Suprapubic skin (tissue), 4 donors: ENCODE data around the gene NSG2. TPM values are rescaled to one million over a fixed set of nuclear protein-coding genes. Genes with fewer than 3 reads are reported as not detected.
"Not testable (repeated sequence)": the region's sequence is repeated elsewhere in the genome, so short reads cannot be mapped to it uniquely, and the experiment has no call there.

Experiments used
- DNase-seq, 2 donors: peaks; one replicate each; pipeline ENCODE4 v3.0.0-alpha.2; 2019; ENCODE audit warnings: low spot score in 2 of 2
- H3K27ac ChIP-seq: fragments of 200-600 bp; sonication (generic); one replicate; pipeline ENCODE4 v1.5.1; 2019
- H3K27me3 ChIP-seq: fragments of 200-600 bp; sonication (generic); one replicate; pipeline ENCODE4 v1.5.1; 2019
- H3K36me3 ChIP-seq: fragments of 200-600 bp; sonication (generic); one replicate; pipeline ENCODE4 v1.5.1; 2019
- H3K4me1 ChIP-seq: fragments of 200-600 bp; sonication (generic); one replicate; pipeline ENCODE4 v1.5.1; 2019
- H3K4me3 ChIP-seq: fragments of 200-600 bp; sonication (generic); one replicate; pipeline ENCODE4 v1.5.1; 2019; ENCODE audit warnings: mild to moderate bottlenecking
- H3K9me3 ChIP-seq: fragments of 200-600 bp; sonication (generic); one replicate; pipeline ENCODE4 v1.5.1; 2019
- CTCF ChIP-seq, 2 donors: fragments of 200-600 bp in 1 of 2; fragments of 450-650 bp in 1 of 2; sonication (generic) in 1 of 2; IDR thresholded peaks; one replicate each; pipeline ENCODE4 v1.5.1; 2016 to 2019; ENCODE audit warnings: antibody characterized with exemption in 2 of 2, mild to moderate bottlenecking in 1 of 2, moderate library complexity in 1 of 2
- EP300 ChIP-seq: sonication (generic); formaldehyde crosslinking; IDR thresholded peaks from one replicate; pipeline ENCODE4 v1.6.1; 2017; ENCODE audit warnings: antibody characterized with exemption
- POLR2A ChIP-seq, 2 donors: fragments of 450-650 bp; IDR thresholded peaks; one replicate each; pipeline ENCODE4 v1.6.1; 2017; ENCODE audit warnings: antibody characterized with exemption in 2 of 2, mild to moderate bottlenecking in 2 of 2, moderate library complexity in 2 of 2
- POLR2AphosphoS5 ChIP-seq, 3 donors: sonication (generic); formaldehyde crosslinking; IDR thresholded peaks; one replicate each; pipeline ENCODE4 v1.6.1; 2017; ENCODE audit warnings: antibody characterized with exemption in 3 of 3
- WGBS: methylation state at CpG from one replicate; pipeline ENCODE4 v1.1.5; 2018; 5-methylcytosine and 5-hydroxymethylcytosine counted together
- total RNA-seq, 4 donors: library from RNA; depleted of rRNA; stranded (reverse); fragments of >200 nt; gene quantifications; one replicate each; pipeline ENCODE4 v1.1.0, GENCODE V29; 2016

The NSG2 gene
- total RNA-seq, 4 donors from 2014 or later: not detected

- Histone ChIP-seq H3K36me3 (no peaks in the 10 kb centered on the region), H3K4me1 (no peaks in the 10 kb centered on the region), H3K27ac (no peak overlapping the region), H3K9me3 (no peaks in the 10 kb centered on the region), H3K27me3 (peaks cover 6% of the 10 kb centered on the region), H3K4me3 (no peak overlapping the region)
- WGBS: 48% methylated on average over 5 of the region's 5 CpGs
- TF ChIP-seq POLR2AphosphoS5 (IDR thresholded peaks at IDR 0.05) (no peak), CTCF (IDR thresholded peaks at IDR 0.05) (no peak), EP300 (no peak), POLR2A (IDR thresholded peaks at IDR 0.05) (no peak)
- DNase-seq: no peak
These were observed 55.0 kb downstream of the NSG2 start for GRCh38 chr5:174100490-174100889.

- no peak overlapping the region for H3K4me3 ChIP-seq
- WGBS: 68% methylated on average over 6 of the region's 6 CpGs
- DNase-seq: peak in 1 of 2 donors; percentile 7
These were observed 55.8 kb downstream of the NSG2 start for GRCh38 chr5:174101195-174101730.

GRCh38 chr5:174102574-174102973, 57.1 kb downstream of the NSG2 start:
- H3K27me3 ChIP-seq, H3K27ac ChIP-seq, H3K4me1 ChIP-seq, H3K9me3 ChIP-seq, H3K36me3 ChIP-seq, H3K4me3 ChIP-seq: not testable (repeated sequence)
- WGBS: 86% methylated on average over 2 of the region's 2 CpGs
- DNase-seq: peak in 1 of 2 donors; percentile 13

More at GRCh38 chr5:174101195-174101730, 55.8 kb downstream of the NSG2 start:
- peaks cover 4% of the 10 kb centered on the region for H3K27me3 ChIP-seq
- TF ChIP-seq POLR2AphosphoS5 (IDR thresholded peaks at IDR 0.05) (no peak), CTCF (IDR thresholded peaks at IDR 0.05) (no peak), POLR2A (IDR thresholded peaks at IDR 0.05) (no peak), EP300 (no peak)
- no peaks in the 10 kb centered on the region for H3K36me3 ChIP-seq
- no peaks in the 10 kb centered on the region for H3K9me3 ChIP-seq
- no peak overlapping the region for H3K27ac ChIP-seq
- H3K4me1 ChIP-seq: no peaks in the 10 kb centered on the region

GRCh38 chr5:174106997-174107655, 61.6 kb downstream of the NSG2 start:
- Histone ChIP-seq H3K27me3 (peaks cover 6% of the 10 kb centered on the region), H3K9me3 (no peaks in the 10 kb centered on the region), H3K4me3 (no peak overlapping the region), H3K4me1 (no peaks in the 10 kb centered on the region), H3K36me3 (no peaks in the 10 kb centered on the region), H3K27ac (no peak overlapping the region)
- WGBS: 66% methylated on average over 16 of the region's 17 CpGs
- no peak for TF ChIP-seq CTCF (IDR thresholded peaks at IDR 0.05)
- no peak for TF ChIP-seq POLR2AphosphoS5 (IDR thresholded peaks at IDR 0.05)
- TF ChIP-seq POLR2A (IDR thresholded peaks at IDR 0.05): no peak
- TF ChIP-seq EP300: no peak
- DNase-seq: no peak

- no peak for DNase-seq
- Histone ChIP-seq H3K27ac (no peak overlapping the region), H3K27me3 (peaks cover 6% of the 10 kb centered on the region), H3K4me3 (no peak overlapping the region), H3K36me3 (no peaks in the 10 kb centered on the region), H3K4me1 (no peaks in the 10 kb centered on the region), H3K9me3 (no peaks in the 10 kb centered on the region)
- 86% methylated on average over 6 of the region's 6 CpGs for WGBS
- TF ChIP-seq EP300: no peak
- no peak for TF ChIP-seq POLR2AphosphoS5 (IDR thresholded peaks at IDR 0.05)
- no peak for TF ChIP-seq POLR2A (IDR thresholded peaks at IDR 0.05)
- no peak for TF ChIP-seq CTCF (IDR thresholded peaks at IDR 0.05)
These were observed 63.2 kb downstream of the NSG2 start for GRCh38 chr5:174108745-174109144.
